GM23248 (cell line): ENCODE measurements around the gene ADAMTSL1.

Source experiments
- EZH2 ChIP-seq: fragments of 200-600 bp; sonication (generic); IDR thresholded peaks from 2 replicates; pipeline ENCODE4 v1.6.1; 2018; ENCODE audit warnings: antibody characterized with exemption, mild to moderate bottlenecking; ENCODE audit not compliant: insufficient read depth, poor library complexity, severe bottlenecking
- EZH2phosphoT487 ChIP-seq: fragments of 200-600 bp; sonication (generic); IDR thresholded peaks from 2 replicates; pipeline ENCODE4 v1.6.1; 2018; ENCODE audit warnings: antibody characterized with exemption, moderate library complexity, mild to moderate bottlenecking, low read depth; ENCODE audit not compliant: insufficient read depth

GRCh38 chr9:18847576-18848275 is 373.8 kb downstream of the ADAMTSL1 start:
- TF ChIP-seq EZH2 = no peak
- no peak for TF ChIP-seq EZH2phosphoT487
